Omental fat pad (tissue), 4 donors: ENCODE measurements around the gene ILKAP. TPM values are rescaled to one million over a fixed set of nuclear protein-coding genes. Genes with fewer than 3 reads are reported as not detected.

Source experiments
- ATAC-seq: fragments of 150-250 bp; one replicate; pipeline ENCODE4 v1.9.1; 2016; ENCODE audit warnings: mild to moderate bottlenecking, moderate library complexity; ENCODE audit not compliant: low FRiP score
- DNase-seq: peaks from one replicate; pipeline ENCODE4 v3.0.0-alpha.2; 2019; ENCODE audit warnings: low spot score
- total RNA-seq, 4 donors: library from RNA; depleted of rRNA; stranded (reverse); fragments of >200 nt; gene quantifications; one replicate each; pipeline ENCODE4 v1.1.0, GENCODE V29; 2016
- TF ChIP-seq, protein P1 (sequence below), 3 donors: fragments of 450-650 bp; IDR thresholded peaks; one replicate each; pipeline ENCODE4 v1.5.1; 2016 to 2017; ENCODE audit warnings: antibody characterized with exemption in 3 of 3, mild to moderate bottlenecking in 3 of 3, moderate library complexity in 2 of 3

Gene ILKAP
- total RNA-seq, 4 donors from 2014 or later, result 20.2 to 51.8 (median 29.7) TPM

GRCh38 chr2:238247002-238247822 is 43.7 kb upstream of the ILKAP start:
- TF ChIP-seq, protein P1, sequence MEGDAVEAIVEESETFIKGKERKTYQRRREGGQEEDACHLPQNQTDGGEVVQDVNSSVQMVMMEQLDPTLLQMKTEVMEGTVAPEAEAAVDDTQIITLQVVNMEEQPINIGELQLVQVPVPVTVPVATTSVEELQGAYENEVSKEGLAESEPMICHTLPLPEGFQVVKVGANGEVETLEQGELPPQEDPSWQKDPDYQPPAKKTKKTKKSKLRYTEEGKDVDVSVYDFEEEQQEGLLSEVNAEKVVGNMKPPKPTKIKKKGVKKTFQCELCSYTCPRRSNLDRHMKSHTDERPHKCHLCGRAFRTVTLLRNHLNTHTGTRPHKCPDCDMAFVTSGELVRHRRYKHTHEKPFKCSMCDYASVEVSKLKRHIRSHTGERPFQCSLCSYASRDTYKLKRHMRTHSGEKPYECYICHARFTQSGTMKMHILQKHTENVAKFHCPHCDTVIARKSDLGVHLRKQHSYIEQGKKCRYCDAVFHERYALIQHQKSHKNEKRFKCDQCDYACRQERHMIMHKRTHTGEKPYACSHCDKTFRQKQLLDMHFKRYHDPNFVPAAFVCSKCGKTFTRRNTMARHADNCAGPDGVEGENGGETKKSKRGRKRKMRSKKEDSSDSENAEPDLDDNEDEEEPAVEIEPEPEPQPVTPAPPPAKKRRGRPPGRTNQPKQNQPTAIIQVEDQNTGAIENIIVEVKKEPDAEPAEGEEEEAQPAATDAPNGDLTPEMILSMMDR (IDR thresholded peaks at IDR 0.05), result no peak
- DNase-seq (no peak), ATAC-seq (no peak)

- DNase-seq, result no peak
- ATAC-seq, result no peak
- TF ChIP-seq, protein P1 (IDR thresholded peaks at IDR 0.05), result no peak
These were observed 40.7 kb upstream of the ILKAP start for GRCh38 chr2:238244151-238244550.

DNA sequence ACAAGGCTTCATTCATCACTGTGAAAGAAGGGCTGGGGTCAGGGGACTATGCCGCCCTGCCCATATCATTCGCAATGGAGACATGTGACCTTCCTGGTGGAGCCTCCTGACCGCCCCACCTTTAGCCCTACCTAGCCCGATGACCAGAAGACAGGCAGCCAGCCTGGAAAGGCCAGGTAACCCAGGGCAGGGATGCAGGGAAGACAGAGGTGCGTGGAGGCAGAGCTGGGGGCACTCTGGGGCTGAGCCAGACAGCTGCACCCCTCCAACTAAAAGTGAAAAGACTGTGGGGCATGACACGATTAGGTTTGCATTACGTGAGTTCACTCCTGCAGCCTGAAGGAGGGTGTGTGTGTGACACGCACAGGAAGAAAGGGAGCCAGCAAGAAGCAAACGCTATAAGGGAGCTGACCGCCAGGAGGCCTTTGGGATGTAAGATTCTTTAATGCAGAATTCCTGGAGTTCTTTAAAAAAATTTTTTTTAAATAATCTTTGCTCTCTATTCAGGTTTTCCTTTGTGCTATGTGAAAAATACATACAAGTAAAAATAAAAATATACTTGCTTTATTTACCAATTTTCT is 40.1 kb upstream of the ILKAP start:
- ATAC-seq, result no peak
- DNase-seq, result no peak
- TF ChIP-seq, protein P1 (IDR thresholded peaks at IDR 0.05), result no peak

DNA sequence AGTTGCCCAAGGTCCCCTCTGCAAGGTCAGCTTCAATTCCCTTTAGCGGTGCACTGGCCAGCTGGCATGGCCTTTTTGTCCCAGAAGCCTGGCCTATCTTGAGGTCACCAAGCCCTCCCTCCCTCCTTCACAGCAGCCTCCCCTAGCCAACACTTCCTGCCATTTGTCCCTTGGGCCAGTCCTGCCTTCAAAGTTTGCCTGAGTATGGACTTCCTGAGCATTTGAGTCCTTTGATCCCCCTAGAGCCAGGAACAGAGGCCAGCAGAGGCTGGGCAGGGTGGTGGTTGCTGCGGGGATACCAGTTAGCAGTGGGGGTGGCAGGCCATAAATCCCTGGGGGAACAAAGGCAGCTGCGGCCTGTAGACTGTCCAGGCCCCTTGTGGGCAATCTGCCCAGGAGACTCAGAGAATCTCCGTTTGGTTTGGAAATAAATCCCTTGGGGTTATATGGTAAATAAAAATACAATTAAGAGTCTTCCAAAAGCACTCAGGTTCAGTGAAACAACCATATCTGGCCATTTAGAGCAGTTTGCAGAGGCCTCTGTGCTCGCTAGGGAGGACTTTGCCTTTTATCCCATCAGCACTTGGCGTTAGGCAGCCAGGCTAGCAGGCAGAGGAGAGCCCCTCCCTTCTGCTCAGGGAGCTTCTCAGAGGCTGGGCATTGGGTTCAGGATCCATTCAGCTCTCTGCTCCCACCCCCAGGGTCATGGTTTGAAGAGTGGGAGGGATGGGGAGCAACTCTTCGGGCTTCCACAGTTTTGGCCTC is 39.4 kb upstream of the ILKAP start:
- ATAC-seq (no peak), DNase-seq (no peak)

GRCh38 chr2:238241970-238242369 is 38.5 kb upstream of the ILKAP start:
- DNase-seq (no peak), ATAC-seq (no peak)
- TF ChIP-seq, protein P1 (IDR thresholded peaks at IDR 0.05), result no peak

More for the DNA sequence above, 39.4 kb upstream of the ILKAP start:
- TF ChIP-seq, protein P1 (IDR thresholded peaks at IDR 0.05), result no peak

DNA sequence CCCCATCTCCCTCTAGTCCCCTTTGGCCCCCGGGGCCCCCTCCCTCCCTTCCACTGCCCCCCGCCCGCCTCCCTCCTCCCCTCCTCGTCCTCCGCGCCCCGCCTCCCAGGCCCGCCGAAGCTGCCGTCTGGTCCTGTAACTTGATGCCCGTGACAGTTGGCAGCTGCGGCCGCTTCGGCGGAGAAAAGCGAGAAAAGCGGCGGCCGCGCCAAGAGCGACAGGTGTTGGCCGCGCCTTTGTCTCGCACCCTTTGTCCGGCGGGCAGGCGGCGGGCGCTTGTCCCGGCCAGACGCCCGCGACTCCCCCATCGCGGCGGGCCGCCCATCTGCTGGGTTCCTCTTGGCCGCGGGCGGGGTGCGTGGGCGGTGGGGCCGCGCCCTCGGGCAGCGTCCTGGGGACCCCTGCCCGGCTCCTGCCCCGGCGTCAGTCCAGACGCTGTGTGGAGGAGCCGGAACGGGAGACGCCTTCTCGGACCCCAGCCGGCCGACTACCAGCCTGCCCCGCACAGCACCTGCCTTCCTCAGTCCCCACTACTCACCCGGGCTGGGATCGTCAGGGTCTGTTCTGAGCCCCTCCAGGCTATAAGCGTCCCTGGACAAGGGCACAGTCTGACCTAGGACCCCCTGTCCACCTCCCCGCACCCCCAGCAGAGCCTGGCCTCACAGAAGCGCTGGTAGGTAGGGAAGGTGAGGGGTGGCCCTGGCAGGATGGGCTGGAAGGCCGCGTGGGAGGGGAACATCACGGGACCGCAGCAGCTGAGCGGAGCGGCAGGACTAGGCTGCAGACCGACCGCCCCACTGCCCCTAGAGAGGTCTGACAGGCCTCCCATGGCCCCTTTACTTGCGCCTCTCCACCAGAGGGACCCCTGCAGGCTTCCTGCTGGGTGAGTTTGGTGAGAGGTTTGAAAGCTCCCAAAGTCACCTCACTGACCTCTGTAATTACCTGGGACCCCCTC is 37.5 kb upstream of the ILKAP start:
- TF ChIP-seq, protein P1 (IDR thresholded peaks at IDR 0.05), result no peak
- no peak for ATAC-seq

More for the DNA sequence above, 37.5 kb upstream of the ILKAP start:
- no peak for DNase-seq
